RWPE1 (cell line): Measurements from ENCODE around the gene ZBTB4.

ENCODE experiments used
- CTCF ChIA-PET: fragments of 350-600 bp; sonication (Branson Sonifier 250); formaldehyde crosslinking; extraction: SDS; loops from one replicate; lab custom pipeline; 2021; lab: Yijun Ruan, JAX
- POLR2A ChIA-PET: fragments of 400-600 bp; formaldehyde crosslinking; extraction: SDS; loops from one replicate; lab custom pipeline; 2020; ENCODE audit warnings: antibody characterized with exemption; ENCODE audit not compliant: low non-redundant PET; lab: Yijun Ruan, JAX
- DNase-seq: peaks from one replicate; pipeline ENCODE4 v3.0.0; 2012; ENCODE audit warnings: low spot score
- H3K27ac ChIP-seq: fragments of 450-650 bp; 2 replicates; pipeline ENCODE4 v1.5.1; 2017
- TF ChIP-seq, protein P1 (sequence below): fragments of 450-650 bp; conservative IDR thresholded peaks from 2 replicates; pipeline ENCODE4 v1.5.1; 2017; ENCODE audit warnings: low read depth, mild to moderate bottlenecking

The ZBTB4 gene

DNA sequence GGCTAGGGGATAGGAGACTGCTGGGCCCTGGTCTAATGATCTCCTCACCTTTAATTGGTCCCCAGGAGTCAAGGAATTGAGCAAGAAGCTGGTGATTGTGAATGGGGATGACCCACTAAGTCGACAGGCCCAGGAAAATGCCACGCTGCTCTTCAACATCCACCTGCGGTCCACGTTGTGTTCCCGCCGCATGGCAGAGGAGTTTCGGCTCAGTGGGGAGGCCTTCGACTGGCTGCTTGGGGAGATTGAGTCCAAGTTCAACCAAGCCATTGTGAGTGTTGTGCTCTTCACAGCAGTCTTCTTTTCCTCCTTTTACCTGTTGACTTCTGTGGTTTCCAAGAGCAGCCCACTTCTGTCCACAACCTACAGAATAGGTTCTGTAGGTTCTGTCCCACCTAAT, 24.1 kb upstream of the ZBTB4 start:
- CTCF ChIA-PET = interaction anchor here (0.6 to 0.9 kb wide), 2 partner anchors 8 to 18 kb away, joined by 3 to 4 read pairs; no protein-coding TSS in a partner anchor
- POLR2A ChIA-PET = interaction anchor here (0.6 kb wide), 1 partner anchor 63 kb away, joined by 3 read pairs; no protein-coding TSS in a partner anchor
- TF ChIP-seq, protein P1, sequence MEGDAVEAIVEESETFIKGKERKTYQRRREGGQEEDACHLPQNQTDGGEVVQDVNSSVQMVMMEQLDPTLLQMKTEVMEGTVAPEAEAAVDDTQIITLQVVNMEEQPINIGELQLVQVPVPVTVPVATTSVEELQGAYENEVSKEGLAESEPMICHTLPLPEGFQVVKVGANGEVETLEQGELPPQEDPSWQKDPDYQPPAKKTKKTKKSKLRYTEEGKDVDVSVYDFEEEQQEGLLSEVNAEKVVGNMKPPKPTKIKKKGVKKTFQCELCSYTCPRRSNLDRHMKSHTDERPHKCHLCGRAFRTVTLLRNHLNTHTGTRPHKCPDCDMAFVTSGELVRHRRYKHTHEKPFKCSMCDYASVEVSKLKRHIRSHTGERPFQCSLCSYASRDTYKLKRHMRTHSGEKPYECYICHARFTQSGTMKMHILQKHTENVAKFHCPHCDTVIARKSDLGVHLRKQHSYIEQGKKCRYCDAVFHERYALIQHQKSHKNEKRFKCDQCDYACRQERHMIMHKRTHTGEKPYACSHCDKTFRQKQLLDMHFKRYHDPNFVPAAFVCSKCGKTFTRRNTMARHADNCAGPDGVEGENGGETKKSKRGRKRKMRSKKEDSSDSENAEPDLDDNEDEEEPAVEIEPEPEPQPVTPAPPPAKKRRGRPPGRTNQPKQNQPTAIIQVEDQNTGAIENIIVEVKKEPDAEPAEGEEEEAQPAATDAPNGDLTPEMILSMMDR = no peak
- DNase-seq = no peak
- H3K27ac ChIP-seq = peak overlapping the region; percentile 15; the same call in 1 of the 2 replicates

DNA sequence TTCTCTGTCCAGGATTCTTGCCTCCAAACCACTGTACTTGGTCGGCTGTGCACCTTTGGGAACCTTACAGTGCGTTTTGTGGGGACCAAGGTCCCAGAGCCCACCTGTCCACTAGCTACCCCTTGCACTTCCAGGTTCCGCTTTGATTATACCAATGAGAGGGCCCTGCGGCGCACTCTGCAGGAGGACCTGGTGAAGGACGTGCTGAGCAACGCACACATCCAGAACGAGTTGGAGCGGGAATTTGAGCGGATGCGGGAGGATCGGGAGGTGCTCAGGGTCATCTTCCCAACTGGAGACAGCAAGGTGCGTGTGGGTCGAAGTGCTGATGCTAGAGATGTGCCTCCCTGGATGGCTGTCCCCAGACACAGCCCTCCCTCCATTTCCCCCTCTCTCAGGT, 23.6 kb upstream of the ZBTB4 start:
- peak overlapping the region; percentile 15; the same call in 1 of the 2 replicates for H3K27ac ChIP-seq
- ChIA-PET CTCF (no interaction called here), POLR2A (no interaction called here)
- no peak for DNase-seq
- TF ChIP-seq, protein P1 = 0 out of 2 replicates have a peak, but pooled peaks have one; percentile 11

DNA sequence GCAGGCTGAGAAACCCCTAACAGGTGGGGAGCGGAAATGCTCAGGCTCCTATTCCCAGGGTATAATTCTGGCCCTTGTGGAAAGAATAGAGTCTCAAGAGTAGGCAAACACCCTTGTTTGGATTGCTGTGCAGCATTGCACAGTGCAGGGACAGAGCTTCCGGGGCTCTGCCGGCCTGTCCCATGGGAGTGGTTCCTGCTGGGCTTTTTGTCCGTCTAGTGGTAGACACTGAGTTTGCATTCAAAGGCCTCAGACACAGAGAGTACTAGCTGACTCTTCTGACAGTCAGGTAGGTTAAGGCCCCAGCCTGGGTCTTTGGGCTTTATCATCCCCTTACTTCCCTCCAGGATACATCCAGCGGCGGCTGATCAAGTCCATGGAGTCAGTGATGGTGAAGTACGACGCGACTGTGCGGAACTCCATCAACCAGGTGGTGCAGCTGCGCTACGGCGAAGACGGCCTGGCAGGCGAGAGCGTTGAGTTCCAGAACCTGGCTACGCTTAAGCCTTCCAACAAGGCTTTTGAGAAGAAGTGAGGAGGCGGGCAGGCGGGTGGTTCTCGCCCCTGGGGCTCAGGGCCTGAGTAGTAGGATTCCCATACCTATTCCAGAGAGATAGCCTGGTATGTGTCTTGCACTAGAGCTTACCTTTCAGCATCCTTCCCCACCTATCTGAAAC, 22.9 kb upstream of the ZBTB4 start:
- TF ChIP-seq, protein P1 = no peak
- ChIA-PET POLR2A (no interaction called here), CTCF (interaction anchor here (0.9 kb wide), 1 partner anchor 58 kb away, joined by 3 read pairs; no protein-coding TSS in a partner anchor)
- H3K27ac ChIP-seq = no peak overlapping the region
- no peak for DNase-seq

DNA sequence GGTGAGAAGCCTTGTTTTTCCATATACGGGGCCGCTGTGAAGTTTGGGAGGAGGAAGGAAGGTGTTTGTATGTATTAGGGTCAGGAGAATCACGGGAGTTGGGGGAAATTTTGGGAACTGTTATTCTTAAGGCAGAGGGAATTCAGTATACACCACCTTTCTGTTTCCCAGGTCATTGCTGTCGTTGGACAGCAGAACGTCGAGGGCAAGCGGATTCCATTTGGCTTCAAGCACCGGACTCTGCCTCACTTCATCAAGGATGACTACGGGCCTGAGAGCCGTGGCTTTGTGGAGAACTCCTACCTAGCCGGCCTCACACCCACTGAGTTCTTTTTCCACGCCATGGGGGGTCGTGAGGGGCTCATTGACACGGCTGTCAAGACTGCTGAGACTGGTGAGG, 22.3 kb upstream of the ZBTB4 start:
- TF ChIP-seq, protein P1 = no peak
- H3K27ac ChIP-seq = no peak overlapping the region
- POLR2A ChIA-PET = no interaction called here
- CTCF ChIA-PET = interaction anchor here (0.9 kb wide), 1 partner anchor 59 kb away, joined by 3 read pairs; no protein-coding TSS in a partner anchor
- DNase-seq = no peak

DNA sequence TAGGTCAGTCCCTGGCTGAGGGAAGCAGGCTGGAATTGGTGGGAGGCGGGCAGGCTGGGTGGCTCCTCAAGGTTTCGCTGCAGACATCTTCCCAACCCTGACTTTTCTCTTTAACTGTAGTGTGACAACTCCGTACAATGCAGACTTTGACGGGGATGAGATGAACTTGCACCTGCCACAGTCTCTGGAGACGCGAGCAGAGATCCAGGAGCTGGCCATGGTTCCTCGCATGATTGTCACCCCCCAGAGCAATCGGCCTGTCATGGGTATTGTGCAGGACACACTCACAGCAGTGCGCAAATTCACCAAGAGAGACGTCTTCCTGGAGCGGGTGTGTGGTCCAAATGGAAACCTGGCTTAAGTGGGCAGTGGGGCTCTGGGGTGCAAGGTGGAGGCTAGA, 19.7 kb upstream of the ZBTB4 start:
- POLR2A ChIA-PET = interaction anchor here (0.6 kb wide), 1 partner anchor 67 kb away, joined by 14 read pairs; no protein-coding TSS in a partner anchor
- DNase-seq = no peak
- no peak overlapping the region for H3K27ac ChIP-seq
- TF ChIP-seq, protein P1 = no peak
- CTCF ChIA-PET = no interaction called here

DNA sequence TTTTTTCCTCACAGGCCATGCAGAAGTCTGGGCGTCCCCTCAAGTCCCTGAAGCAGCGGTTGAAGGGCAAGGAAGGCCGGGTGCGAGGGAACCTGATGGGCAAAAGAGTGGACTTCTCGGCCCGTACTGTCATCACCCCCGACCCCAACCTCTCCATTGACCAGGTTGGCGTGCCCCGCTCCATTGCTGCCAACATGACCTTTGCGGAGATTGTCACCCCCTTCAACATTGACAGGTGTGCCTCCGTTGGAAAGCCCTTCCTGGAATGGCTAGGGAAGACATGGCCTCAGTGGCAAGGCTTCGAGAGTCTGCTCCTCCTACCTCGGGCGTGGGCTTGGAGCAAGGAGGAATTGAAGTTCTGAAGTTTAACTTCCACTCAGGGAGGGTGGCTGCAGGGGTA, 18.2 kb upstream of the ZBTB4 start:
- ChIA-PET POLR2A (no interaction called here), CTCF (no interaction called here)
- TF ChIP-seq, protein P1 = no peak
- H3K27ac ChIP-seq = peak overlapping the region; percentile 9; the same call in 1 of the 2 replicates
- no peak for DNase-seq
